NB4 (cell line): ENCODE results near the gene SMCO2.

Experiments
- MYC ChIP-seq: IDR thresholded peaks from 2 replicates; pipeline ENCODE4 v1.6.1; 2011; ENCODE audit warnings: low read depth, low read length
- POLR2A ChIP-seq: IDR thresholded peaks from 2 replicates; pipeline ENCODE4 v1.6.1; 2011; ENCODE audit warnings: mild to moderate bottlenecking; ENCODE audit not compliant: insufficient read length; ENCODE audit errors: extremely low read depth
- TF ChIP-seq, protein P1 (sequence below): IDR thresholded peaks from one replicate; pipeline ENCODE4 v1.5.1; 2012; ENCODE audit warnings: low read depth, low read length
- TF ChIP-seq, protein P2 (sequence below): IDR thresholded peaks from 2 replicates; pipeline ENCODE4 v1.6.1; 2011; ENCODE audit warnings: low read depth, low read length

DNA sequence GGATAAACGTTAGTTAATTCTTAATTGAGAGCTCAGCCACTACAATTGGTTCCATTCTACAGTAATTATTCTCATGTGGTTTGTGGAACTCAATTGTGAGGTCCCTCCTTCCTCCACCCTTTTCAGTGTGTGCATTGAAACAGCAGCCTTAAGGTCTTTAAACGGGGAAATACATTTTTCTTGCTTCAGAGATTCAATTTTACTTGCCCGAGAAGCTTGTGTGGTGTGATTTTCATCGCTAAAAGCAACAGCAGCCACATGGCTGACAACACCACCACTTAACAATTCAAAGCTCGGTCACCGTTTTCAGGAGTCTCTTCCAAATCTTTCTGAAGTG lies 76.7 kb downstream of the SMCO2 start:
- TF ChIP-seq POLR2A (no peak), MYC (peak; percentile 63)
- TF ChIP-seq, protein P1, sequence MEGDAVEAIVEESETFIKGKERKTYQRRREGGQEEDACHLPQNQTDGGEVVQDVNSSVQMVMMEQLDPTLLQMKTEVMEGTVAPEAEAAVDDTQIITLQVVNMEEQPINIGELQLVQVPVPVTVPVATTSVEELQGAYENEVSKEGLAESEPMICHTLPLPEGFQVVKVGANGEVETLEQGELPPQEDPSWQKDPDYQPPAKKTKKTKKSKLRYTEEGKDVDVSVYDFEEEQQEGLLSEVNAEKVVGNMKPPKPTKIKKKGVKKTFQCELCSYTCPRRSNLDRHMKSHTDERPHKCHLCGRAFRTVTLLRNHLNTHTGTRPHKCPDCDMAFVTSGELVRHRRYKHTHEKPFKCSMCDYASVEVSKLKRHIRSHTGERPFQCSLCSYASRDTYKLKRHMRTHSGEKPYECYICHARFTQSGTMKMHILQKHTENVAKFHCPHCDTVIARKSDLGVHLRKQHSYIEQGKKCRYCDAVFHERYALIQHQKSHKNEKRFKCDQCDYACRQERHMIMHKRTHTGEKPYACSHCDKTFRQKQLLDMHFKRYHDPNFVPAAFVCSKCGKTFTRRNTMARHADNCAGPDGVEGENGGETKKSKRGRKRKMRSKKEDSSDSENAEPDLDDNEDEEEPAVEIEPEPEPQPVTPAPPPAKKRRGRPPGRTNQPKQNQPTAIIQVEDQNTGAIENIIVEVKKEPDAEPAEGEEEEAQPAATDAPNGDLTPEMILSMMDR: no peak
- TF ChIP-seq, protein P2, sequence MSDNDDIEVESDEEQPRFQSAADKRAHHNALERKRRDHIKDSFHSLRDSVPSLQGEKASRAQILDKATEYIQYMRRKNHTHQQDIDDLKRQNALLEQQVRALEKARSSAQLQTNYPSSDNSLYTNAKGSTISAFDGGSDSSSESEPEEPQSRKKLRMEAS: peak; percentile 81; the same call in 1 of the 2 replicates
